ENCODE data around the gene GPR52.

The GPR52 gene

GRCh38 chr1:174406421-174406820, 41.3 kb upstream of the GPR52 start:
- Histone ChIP-seq H3K4me1 (ENCODE audit: control insufficient read depth, insufficient read depth, low read length) (no peaks in the 10 kb centered on the region), H3K36me3 (ENCODE audit: control insufficient read depth in 2 of 2, insufficient read depth in 1 of 2, low read length in 2 of 2) (no peaks in the 10 kb centered on the region), H3K9me3 (ENCODE audit: control insufficient read depth, insufficient read depth, low read depth, low read length) (no peaks in the 10 kb centered on the region), H3K27ac (ENCODE audit: extremely low read depth, low read depth, low read length) (no peak overlapping the region), H3K4me3 (ENCODE audit: low read depth, low read length) (no peak overlapping the region)
- CTCF ChIA-PET: interaction anchor here (0.5 kb wide), 1 partner anchor 192 kb away, joined by 3 read pairs; no protein-coding TSS in a partner anchor
- POLR2A ChIA-PET: no interaction called here
- TF ChIP-seq ZNF433 (tag by site-specific recombination; IDR thresholded peaks at IDR 0.05; ENCODE audit: low read depth): no peak
- TF ChIP-seq KLF7 (tag by site-specific recombination; IDR thresholded peaks at IDR 0.05; ENCODE audit: borderline replicate concordance): no peak
- TF ChIP-seq SETDB1 (IDR thresholded peaks at IDR 0.05; ENCODE audit: insufficient read length, low read length): no peak
- no peak for TF ChIP-seq ZNF530 (tag by site-specific recombination; IDR thresholded peaks at IDR 0.05; ENCODE audit: low read depth)
- no peak for TF ChIP-seq ZBTB20 (tag by site-specific recombination; IDR thresholded peaks at IDR 0.05)
- TF ChIP-seq ZNF571 (tag by site-specific recombination; IDR thresholded peaks at IDR 0.05): no peak
- TF ChIP-seq, protein P1, sequence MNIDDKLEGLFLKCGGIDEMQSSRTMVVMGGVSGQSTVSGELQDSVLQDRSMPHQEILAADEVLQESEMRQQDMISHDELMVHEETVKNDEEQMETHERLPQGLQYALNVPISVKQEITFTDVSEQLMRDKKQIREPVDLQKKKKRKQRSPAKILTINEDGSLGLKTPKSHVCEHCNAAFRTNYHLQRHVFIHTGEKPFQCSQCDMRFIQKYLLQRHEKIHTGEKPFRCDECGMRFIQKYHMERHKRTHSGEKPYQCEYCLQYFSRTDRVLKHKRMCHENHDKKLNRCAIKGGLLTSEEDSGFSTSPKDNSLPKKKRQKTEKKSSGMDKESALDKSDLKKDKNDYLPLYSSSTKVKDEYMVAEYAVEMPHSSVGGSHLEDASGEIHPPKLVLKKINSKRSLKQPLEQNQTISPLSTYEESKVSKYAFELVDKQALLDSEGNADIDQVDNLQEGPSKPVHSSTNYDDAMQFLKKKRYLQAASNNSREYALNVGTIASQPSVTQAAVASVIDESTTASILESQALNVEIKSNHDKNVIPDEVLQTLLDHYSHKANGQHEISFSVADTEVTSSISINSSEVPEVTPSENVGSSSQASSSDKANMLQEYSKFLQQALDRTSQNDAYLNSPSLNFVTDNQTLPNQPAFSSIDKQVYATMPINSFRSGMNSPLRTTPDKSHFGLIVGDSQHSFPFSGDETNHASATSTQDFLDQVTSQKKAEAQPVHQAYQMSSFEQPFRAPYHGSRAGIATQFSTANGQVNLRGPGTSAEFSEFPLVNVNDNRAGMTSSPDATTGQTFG (tag by site-specific recombination; IDR thresholded peaks at IDR 0.05; ENCODE audit: borderline replicate concordance): no peak
- no peak for TF ChIP-seq ZFHX2 (tag by site-specific recombination; conservative IDR thresholded peaks at IDR 0.05)
- TF ChIP-seq ZBTB48 (tag by site-specific recombination; IDR thresholded peaks at IDR 0.05): no peak
- TF ChIP-seq, protein P2, sequence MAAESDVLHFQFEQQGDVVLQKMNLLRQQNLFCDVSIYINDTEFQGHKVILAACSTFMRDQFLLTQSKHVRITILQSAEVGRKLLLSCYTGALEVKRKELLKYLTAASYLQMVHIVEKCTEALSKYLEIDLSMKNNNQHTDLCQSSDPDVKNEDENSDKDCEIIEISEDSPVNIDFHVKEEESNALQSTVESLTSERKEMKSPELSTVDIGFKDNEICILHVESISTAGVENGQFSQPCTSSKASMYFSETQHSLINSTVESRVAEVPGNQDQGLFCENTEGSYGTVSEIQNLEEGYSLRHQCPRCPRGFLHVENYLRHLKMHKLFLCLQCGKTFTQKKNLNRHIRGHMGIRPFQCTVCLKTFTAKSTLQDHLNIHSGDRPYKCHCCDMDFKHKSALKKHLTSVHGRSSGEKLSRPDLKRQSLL (tag by site-specific recombination; IDR thresholded peaks at IDR 0.05): no peak
- TF ChIP-seq, protein P3, sequence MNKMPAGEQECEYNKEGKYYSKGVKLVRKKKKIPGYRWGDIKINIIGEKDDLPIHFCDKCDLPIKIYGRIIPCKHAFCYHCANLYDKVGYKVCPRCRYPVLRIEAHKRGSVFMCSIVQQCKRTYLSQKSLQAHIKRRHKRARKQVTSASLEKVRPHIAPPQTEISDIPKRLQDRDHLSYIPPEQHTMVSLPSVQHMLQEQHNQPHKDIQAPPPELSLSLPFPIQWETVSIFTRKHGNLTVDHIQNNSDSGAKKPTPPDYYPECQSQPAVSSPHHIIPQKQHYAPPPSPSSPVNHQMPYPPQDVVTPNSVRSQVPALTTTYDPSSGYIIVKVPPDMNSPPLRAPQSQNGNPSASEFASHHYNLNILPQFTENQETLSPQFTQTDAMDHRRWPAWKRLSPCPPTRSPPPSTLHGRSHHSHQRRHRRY (tag by site-specific recombination; IDR thresholded peaks at IDR 0.05): no peak
- no peak for TF ChIP-seq INSM2 (tag by site-specific recombination; IDR thresholded peaks at IDR 0.05)

- H3K27ac ChIP-seq (ENCODE audit: extremely low read depth, low read depth, low read length): no peak overlapping the region
- H3K36me3 ChIP-seq (ENCODE audit: control insufficient read depth in 2 of 2, insufficient read depth in 1 of 2, low read length in 2 of 2): no peaks in the 10 kb centered on the region
- H3K4me1 ChIP-seq (ENCODE audit: control insufficient read depth, insufficient read depth, low read length): no peaks in the 10 kb centered on the region
- no peak overlapping the region for H3K4me3 ChIP-seq (ENCODE audit: low read depth, low read length)
- POLR2A ChIA-PET: no interaction called here
- CTCF ChIA-PET: no interaction called here
- H3K9me3 ChIP-seq (ENCODE audit: control insufficient read depth, insufficient read depth, low read depth, low read length): no peaks in the 10 kb centered on the region
- no peak for TF ChIP-seq ZNF248 (tag by site-specific recombination; IDR thresholded peaks at IDR 0.05)
- TF ChIP-seq, protein P4, sequence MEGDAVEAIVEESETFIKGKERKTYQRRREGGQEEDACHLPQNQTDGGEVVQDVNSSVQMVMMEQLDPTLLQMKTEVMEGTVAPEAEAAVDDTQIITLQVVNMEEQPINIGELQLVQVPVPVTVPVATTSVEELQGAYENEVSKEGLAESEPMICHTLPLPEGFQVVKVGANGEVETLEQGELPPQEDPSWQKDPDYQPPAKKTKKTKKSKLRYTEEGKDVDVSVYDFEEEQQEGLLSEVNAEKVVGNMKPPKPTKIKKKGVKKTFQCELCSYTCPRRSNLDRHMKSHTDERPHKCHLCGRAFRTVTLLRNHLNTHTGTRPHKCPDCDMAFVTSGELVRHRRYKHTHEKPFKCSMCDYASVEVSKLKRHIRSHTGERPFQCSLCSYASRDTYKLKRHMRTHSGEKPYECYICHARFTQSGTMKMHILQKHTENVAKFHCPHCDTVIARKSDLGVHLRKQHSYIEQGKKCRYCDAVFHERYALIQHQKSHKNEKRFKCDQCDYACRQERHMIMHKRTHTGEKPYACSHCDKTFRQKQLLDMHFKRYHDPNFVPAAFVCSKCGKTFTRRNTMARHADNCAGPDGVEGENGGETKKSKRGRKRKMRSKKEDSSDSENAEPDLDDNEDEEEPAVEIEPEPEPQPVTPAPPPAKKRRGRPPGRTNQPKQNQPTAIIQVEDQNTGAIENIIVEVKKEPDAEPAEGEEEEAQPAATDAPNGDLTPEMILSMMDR (tag by site-specific recombination; IDR thresholded peaks at IDR 0.05): no peak
- TF ChIP-seq ZBTB48 (tag by site-specific recombination; IDR thresholded peaks at IDR 0.05): no peak
- TF ChIP-seq, protein P5, sequence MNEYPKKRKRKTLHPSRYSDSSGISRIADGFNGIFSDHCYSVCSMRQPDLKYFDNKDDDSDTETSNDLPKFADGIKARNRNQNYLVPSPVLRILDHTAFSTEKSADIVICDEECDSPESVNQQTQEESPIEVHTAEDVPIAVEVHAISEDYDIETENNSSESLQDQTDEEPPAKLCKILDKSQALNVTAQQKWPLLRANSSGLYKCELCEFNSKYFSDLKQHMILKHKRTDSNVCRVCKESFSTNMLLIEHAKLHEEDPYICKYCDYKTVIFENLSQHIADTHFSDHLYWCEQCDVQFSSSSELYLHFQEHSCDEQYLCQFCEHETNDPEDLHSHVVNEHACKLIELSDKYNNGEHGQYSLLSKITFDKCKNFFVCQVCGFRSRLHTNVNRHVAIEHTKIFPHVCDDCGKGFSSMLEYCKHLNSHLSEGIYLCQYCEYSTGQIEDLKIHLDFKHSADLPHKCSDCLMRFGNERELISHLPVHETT (tag by site-specific recombination; IDR thresholded peaks at IDR 0.05): no peak
- no peak for TF ChIP-seq SCRT2 (tag by site-specific recombination; IDR thresholded peaks at IDR 0.05)
- no peak for TF ChIP-seq ZNF112 (tag by site-specific recombination; IDR thresholded peaks at IDR 0.05)
- TF ChIP-seq BCL11A (tag by site-specific recombination; IDR thresholded peaks at IDR 0.05; ENCODE audit: low read depth): no peak
- TF ChIP-seq, protein P6, sequence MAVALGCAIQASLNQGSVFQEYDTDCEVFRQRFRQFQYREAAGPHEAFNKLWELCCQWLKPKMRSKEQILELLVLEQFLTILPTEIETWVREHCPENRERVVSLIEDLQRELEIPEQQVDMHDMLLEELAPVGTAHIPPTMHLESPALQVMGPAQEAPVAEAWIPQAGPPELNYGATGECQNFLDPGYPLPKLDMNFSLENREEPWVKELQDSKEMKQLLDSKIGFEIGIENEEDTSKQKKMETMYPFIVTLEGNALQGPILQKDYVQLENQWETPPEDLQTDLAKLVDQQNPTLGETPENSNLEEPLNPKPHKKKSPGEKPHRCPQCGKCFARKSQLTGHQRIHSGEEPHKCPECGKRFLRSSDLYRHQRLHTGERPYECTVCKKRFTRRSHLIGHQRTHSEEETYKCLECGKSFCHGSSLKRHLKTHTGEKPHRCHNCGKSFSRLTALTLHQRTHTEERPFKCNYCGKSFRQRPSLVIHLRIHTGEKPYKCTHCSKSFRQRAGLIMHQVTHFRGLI (tag by site-specific recombination; IDR thresholded peaks at IDR 0.05): no peak
- TF ChIP-seq ZNF184 (tag by site-specific recombination; IDR thresholded peaks at IDR 0.05): no peak
- TF ChIP-seq, protein P7, sequence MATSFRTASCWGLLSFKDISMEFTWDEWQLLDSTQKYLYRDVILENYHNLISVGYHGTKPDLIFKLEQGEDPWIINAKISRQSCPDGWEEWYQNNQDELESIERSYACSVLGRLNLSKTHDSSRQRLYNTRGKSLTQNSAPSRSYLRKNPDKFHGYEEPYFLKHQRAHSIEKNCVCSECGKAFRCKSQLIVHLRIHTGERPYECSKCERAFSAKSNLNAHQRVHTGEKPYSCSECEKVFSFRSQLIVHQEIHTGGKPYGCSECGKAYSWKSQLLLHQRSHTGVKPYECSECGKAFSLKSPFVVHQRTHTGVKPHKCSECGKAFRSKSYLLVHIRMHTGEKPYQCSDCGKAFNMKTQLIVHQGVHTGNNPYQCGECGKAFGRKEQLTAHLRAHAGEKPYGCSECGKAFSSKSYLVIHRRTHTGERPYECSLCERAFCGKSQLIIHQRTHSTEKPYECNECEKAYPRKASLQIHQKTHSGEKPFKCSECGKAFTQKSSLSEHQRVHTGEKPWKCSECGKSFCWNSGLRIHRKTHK (tag by site-specific recombination; IDR thresholded peaks at IDR 0.05): no peak
- no peak for TF ChIP-seq ZNF394 (tag by site-specific recombination; IDR thresholded peaks at IDR 0.05; ENCODE audit: borderline replicate concordance)
- no peak for TF ChIP-seq ZNF544 (tag by site-specific recombination; IDR thresholded peaks at IDR 0.05)
Observed at GRCh38 chr1:174407665-174408064, 40.1 kb upstream of the GPR52 start.
